ENCODE data around the gene TMEM151B. TPM values are rescaled to one million over a fixed set of nuclear protein-coding genes. Genes with fewer than 3 reads are reported as not detected.

Gene TMEM151B
- total and polyA plus RNA-seq, 2 donors from 2014 or later = not detected

GRCh38 chr6:44277763-44278162 is 7.5 kb downstream of the TMEM151B start:
- Histone ChIP-seq H3K4me1 (ENCODE audit: control insufficient read depth in 2 of 3, insufficient read depth in 2 of 3, low read depth in 1 of 3, low read length in 3 of 3) (no peaks in the 10 kb centered on the region), H3K27ac (ENCODE audit: low read depth in 2 of 2, low read length in 2 of 2) (no peak overlapping the region), H3K9ac (ENCODE audit: low read length in 3 of 3) (no peak overlapping the region), H3K27me3 (ENCODE audit: control insufficient read depth, insufficient read depth, low read length) (peaks cover 2% of the 10 kb centered on the region), H3K9me3 (ENCODE audit: control insufficient read depth in 2 of 3, insufficient read depth in 1 of 3, low read length in 3 of 3) (no peaks in the 10 kb centered on the region), H3K36me3 (ENCODE audit: control insufficient read depth in 2 of 3, insufficient read depth in 3 of 3, low read length in 3 of 3) (no peaks in the 10 kb centered on the region), H3K4me3 (ENCODE audit: low read length in 3 of 3) (no peak overlapping the region)
- no peak for TF ChIP-seq CTCF (IDR thresholded peaks at IDR 0.05; ENCODE audit: borderline replicate concordance, extremely low read depth, insufficient read depth)
- DNase-seq (no peak), FAIRE-seq (no peak)
- intact Hi-C loops (cut with DNase I) = no loop called here

- no peak for TF ChIP-seq CTCF (IDR thresholded peaks at IDR 0.05; ENCODE audit: borderline replicate concordance, extremely low read depth, insufficient read depth)
- Histone ChIP-seq H3K27me3 (ENCODE audit: control insufficient read depth, insufficient read depth, low read length) (peaks cover 2% of the 10 kb centered on the region), H3K9ac (ENCODE audit: low read length in 3 of 3) (no peak overlapping the region), H3K4me1 (ENCODE audit: control insufficient read depth in 2 of 3, insufficient read depth in 2 of 3, low read depth in 1 of 3, low read length in 3 of 3) (no peaks in the 10 kb centered on the region), H3K4me3 (ENCODE audit: low read length in 3 of 3) (no peak overlapping the region), H3K27ac (ENCODE audit: low read depth in 2 of 2, low read length in 2 of 2) (no peak overlapping the region), H3K9me3 (ENCODE audit: control insufficient read depth in 2 of 3, insufficient read depth in 1 of 3, low read length in 3 of 3) (no peaks in the 10 kb centered on the region), H3K36me3 (ENCODE audit: control insufficient read depth in 2 of 3, insufficient read depth in 3 of 3, low read length in 3 of 3) (no peaks in the 10 kb centered on the region)
- intact Hi-C loops (cut with DNase I) = no loop called here
- no peak for DNase-seq
- no peak for FAIRE-seq
Observed at GRCh38 chr6:44278315-44278714, 8.1 kb downstream of the TMEM151B start.

GRCh38 chr6:44278774-44279697 is 8.8 kb downstream of the TMEM151B start:
- no peak overlapping the region for H3K4me3 ChIP-seq (ENCODE audit: low read length in 3 of 3)
- intact Hi-C loops (cut with DNase I) = no loop called here
- peak in 1 of 5 donors; percentile 22 for DNase-seq
- peaks cover 2% of the 10 kb centered on the region for H3K27me3 ChIP-seq (ENCODE audit: control insufficient read depth, insufficient read depth, low read length)
- no peaks in the 10 kb centered on the region for H3K36me3 ChIP-seq (ENCODE audit: control insufficient read depth in 2 of 3, insufficient read depth in 3 of 3, low read length in 3 of 3)
- H3K4me1 ChIP-seq (ENCODE audit: control insufficient read depth in 2 of 3, insufficient read depth in 2 of 3, low read depth in 1 of 3, low read length in 3 of 3) = no peaks in the 10 kb centered on the region
- no peak for FAIRE-seq
- H3K9me3 ChIP-seq (ENCODE audit: control insufficient read depth in 2 of 3, insufficient read depth in 1 of 3, low read length in 3 of 3) = no peaks in the 10 kb centered on the region
- TF ChIP-seq CTCF (IDR thresholded peaks at IDR 0.05; ENCODE audit: borderline replicate concordance, extremely low read depth, insufficient read depth) = no peak
- no peak overlapping the region for H3K9ac ChIP-seq (ENCODE audit: low read length in 3 of 3)
- no peak overlapping the region for H3K27ac ChIP-seq (ENCODE audit: low read depth in 2 of 2, low read length in 2 of 2)

Measured in kidney (tissue), 14 donors.